Measurements from ENCODE around the gene SLC39A12.

Gene SLC39A12

GRCh38 chr10:18068401-18068800, 116.7 kb downstream of the SLC39A12 start:
- TF ChIP-seq, protein P1, sequence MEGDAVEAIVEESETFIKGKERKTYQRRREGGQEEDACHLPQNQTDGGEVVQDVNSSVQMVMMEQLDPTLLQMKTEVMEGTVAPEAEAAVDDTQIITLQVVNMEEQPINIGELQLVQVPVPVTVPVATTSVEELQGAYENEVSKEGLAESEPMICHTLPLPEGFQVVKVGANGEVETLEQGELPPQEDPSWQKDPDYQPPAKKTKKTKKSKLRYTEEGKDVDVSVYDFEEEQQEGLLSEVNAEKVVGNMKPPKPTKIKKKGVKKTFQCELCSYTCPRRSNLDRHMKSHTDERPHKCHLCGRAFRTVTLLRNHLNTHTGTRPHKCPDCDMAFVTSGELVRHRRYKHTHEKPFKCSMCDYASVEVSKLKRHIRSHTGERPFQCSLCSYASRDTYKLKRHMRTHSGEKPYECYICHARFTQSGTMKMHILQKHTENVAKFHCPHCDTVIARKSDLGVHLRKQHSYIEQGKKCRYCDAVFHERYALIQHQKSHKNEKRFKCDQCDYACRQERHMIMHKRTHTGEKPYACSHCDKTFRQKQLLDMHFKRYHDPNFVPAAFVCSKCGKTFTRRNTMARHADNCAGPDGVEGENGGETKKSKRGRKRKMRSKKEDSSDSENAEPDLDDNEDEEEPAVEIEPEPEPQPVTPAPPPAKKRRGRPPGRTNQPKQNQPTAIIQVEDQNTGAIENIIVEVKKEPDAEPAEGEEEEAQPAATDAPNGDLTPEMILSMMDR (IDR thresholded peaks at IDR 0.05; ENCODE audit: unreplicated experiment in 3 of 3), result no peak
- no peak overlapping the region for H3K27ac Mint-ChIP-seq
- H3K27me3 Mint-ChIP-seq (ENCODE audit: low read depth), result no peaks in the 10 kb centered on the region
- H3K4me3 Mint-ChIP-seq, result no peak overlapping the region
- H3K36me3 Mint-ChIP-seq (ENCODE audit: low read depth), result no peaks in the 10 kb centered on the region
- H3K4me1 Mint-ChIP-seq, result no peaks in the 10 kb centered on the region
- H3K9me3 Mint-ChIP-seq, result peaks cover 3% of the 10 kb centered on the region

GRCh38 chr10:18071591-18071990, 119.9 kb downstream of the SLC39A12 start:
- TF ChIP-seq, protein P1 (IDR thresholded peaks at IDR 0.05; ENCODE audit: unreplicated experiment in 3 of 3), result no peak
- no peaks in the 10 kb centered on the region for H3K4me1 Mint-ChIP-seq
- no peaks in the 10 kb centered on the region for H3K9me3 Mint-ChIP-seq
- no peaks in the 10 kb centered on the region for H3K27me3 Mint-ChIP-seq (ENCODE audit: low read depth)
- H3K27ac Mint-ChIP-seq, result no peak overlapping the region
- no peak overlapping the region for H3K4me3 Mint-ChIP-seq
- H3K36me3 Mint-ChIP-seq (ENCODE audit: low read depth), result no peaks in the 10 kb centered on the region

GRCh38 chr10:18073314-18073713, 121.6 kb downstream of the SLC39A12 start:
- Mint-ChIP-seq H3K27ac (no peak overlapping the region), H3K4me1 (no peaks in the 10 kb centered on the region), H3K27me3 (ENCODE audit: low read depth) (no peaks in the 10 kb centered on the region), H3K4me3 (no peak overlapping the region), H3K36me3 (ENCODE audit: low read depth) (no peaks in the 10 kb centered on the region), H3K9me3 (no peaks in the 10 kb centered on the region)
- TF ChIP-seq, protein P1 (IDR thresholded peaks at IDR 0.05; ENCODE audit: unreplicated experiment in 3 of 3), result no peak

DNA sequence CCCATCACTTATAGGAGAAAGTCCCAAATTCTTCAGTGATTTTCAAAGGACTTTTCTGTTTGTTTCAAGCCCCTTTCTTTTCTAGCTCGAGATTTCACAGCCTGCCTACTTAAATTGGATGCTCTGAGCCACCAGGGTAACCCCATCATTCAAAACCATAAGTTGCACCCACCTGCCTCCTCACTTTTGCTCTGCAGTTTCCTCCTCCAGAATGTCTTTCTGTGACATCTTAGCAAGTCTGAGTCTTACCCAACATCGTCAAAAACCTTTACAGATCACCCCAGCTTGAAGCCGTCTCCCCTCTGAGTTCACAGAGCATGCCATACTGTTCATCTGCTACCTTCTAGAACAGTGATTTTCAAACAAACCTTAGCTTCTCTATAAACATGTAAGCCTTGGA, 124.2 kb downstream of the SLC39A12 start:
- no peak overlapping the region for H3K27ac Mint-ChIP-seq
- H3K4me3 Mint-ChIP-seq, result no peak overlapping the region
- no peaks in the 10 kb centered on the region for H3K36me3 Mint-ChIP-seq (ENCODE audit: low read depth)
- TF ChIP-seq, protein P1 (IDR thresholded peaks at IDR 0.05; ENCODE audit: unreplicated experiment in 3 of 3), result no peak
- no peaks in the 10 kb centered on the region for H3K9me3 Mint-ChIP-seq
- H3K4me1 Mint-ChIP-seq, result no peaks in the 10 kb centered on the region
- H3K27me3 Mint-ChIP-seq (ENCODE audit: low read depth), result no peaks in the 10 kb centered on the region

DNA sequence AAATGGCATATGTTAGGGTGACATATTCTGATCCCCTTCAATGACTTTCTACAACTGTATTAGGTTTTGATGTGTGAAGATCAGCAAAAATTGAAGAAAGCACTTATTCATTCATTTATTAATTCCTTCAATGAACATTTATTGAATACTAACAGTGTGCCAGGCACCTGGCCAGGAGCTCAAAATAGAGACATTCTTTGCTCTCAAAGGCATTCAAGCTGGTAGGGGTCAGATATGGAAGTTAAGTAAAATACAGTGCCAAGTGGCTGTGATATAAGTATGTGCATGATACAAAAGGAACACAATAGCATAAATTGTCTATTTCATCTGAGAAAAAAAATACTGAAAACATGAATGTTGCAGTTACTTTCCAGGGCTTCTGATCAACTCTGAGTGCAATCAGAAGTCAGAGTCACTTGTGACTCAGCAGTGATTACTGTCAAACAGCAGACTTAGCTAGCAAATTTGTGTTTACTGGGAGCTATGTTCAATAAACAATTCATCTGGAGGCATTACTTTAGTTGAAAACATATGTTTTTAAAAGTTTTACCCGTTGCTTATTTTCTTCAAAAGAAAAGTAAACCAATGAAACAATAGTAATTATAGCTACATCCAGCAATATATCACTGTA, 128.1 kb downstream of the SLC39A12 start:
- TF ChIP-seq, protein P1 (IDR thresholded peaks at IDR 0.05; ENCODE audit: unreplicated experiment in 3 of 3), result no peak
- H3K36me3 Mint-ChIP-seq (ENCODE audit: low read depth), result no peaks in the 10 kb centered on the region
- H3K27ac Mint-ChIP-seq, result no peak overlapping the region
- peaks cover 9% of the 10 kb centered on the region for H3K27me3 Mint-ChIP-seq (ENCODE audit: low read depth)
- no peaks in the 10 kb centered on the region for H3K9me3 Mint-ChIP-seq
- no peaks in the 10 kb centered on the region for H3K4me1 Mint-ChIP-seq
- H3K4me3 Mint-ChIP-seq, result no peak overlapping the region

- Mint-ChIP-seq H3K27me3 (ENCODE audit: low read depth) (peaks cover 9% of the 10 kb centered on the region), H3K4me3 (no peak overlapping the region), H3K36me3 (ENCODE audit: low read depth) (no peaks in the 10 kb centered on the region), H3K4me1 (peaks cover 4% of the 10 kb centered on the region), H3K27ac (no peak overlapping the region), H3K9me3 (no peaks in the 10 kb centered on the region)
- TF ChIP-seq, protein P1 (IDR thresholded peaks at IDR 0.05; ENCODE audit: unreplicated experiment in 3 of 3), result no peak
These were observed 130.7 kb downstream of the SLC39A12 start for GRCh38 chr10:18082381-18082780.

All from nephron (organoid).